AG09309 (cell line): ENCODE data around the gene IARS1.

Experiments used
- DNase-seq: peaks from one replicate; pipeline ENCODE4 v3.0.0-alpha.2; 2010; ENCODE audit warnings: low read depth
- H3K4me3 ChIP-seq: 2 replicates; pipeline ENCODE4 v1.5.1; 2011; ENCODE audit warnings: mild to moderate bottlenecking, low read depth, low read length, moderate library complexity; ENCODE audit not compliant: control insufficient read depth
- CTCF ChIP-seq: IDR thresholded peaks from 2 replicates; pipeline ENCODE4 v1.5.1; 2011; ENCODE audit warnings: mild to moderate bottlenecking, low read depth, low read length, inconsistent platforms; ENCODE audit not compliant: insufficient read depth, control insufficient read depth; ENCODE audit errors: missing control alignments

The IARS1 gene

GRCh38 chr9:92293452-92294296, at the start of gene IARS1:
Gene IARS1, minus strand, starts transcription at chr9:92293697. Its CDS starts 4,278 bp downstream, at chr9:92289419.
- peak within 1 kb of the TSS; percentile 76 for H3K4me3 ChIP-seq
- peak; percentile 31 for TF ChIP-seq CTCF
- peak; percentile 94 for DNase-seq

- no peak for DNase-seq
- TF ChIP-seq CTCF, result no peak
Observed at GRCh38 chr9:92342825-92343488, 49.5 kb upstream of the IARS1 start.

GRCh38 chr9:92341578-92341977, 48.1 kb upstream of the IARS1 start:
- no peak for TF ChIP-seq CTCF
- no peak for DNase-seq
- no peak overlapping the region for H3K4me3 ChIP-seq

More at GRCh38 chr9:92342825-92343488, 49.5 kb upstream of the IARS1 start:
- H3K4me3 ChIP-seq, result no peak overlapping the region

- H3K4me3 ChIP-seq, result no peak overlapping the region
- DNase-seq, result no peak
- no peak for TF ChIP-seq CTCF
Observed at GRCh38 chr9:92333282-92333634, 39.8 kb upstream of the IARS1 start.

- no peak for DNase-seq
- H3K4me3 ChIP-seq, result no peak overlapping the region
- no peak for TF ChIP-seq CTCF
Observed at GRCh38 chr9:92332577-92333281, 39.2 kb upstream of the IARS1 start.

GRCh38 chr9:92328225-92328624, 34.7 kb upstream of the IARS1 start:
- TF ChIP-seq CTCF, result peak; percentile 50
- no peak overlapping the region for H3K4me3 ChIP-seq
- DNase-seq, result no peak
